ENCODE data around the gene SPSB2. TPM values are rescaled to one million over a fixed set of nuclear protein-coding genes. Genes with fewer than 3 reads are reported as not detected.
A peak's percentile ranks its signal among the peaks of the same experiment; 100 is the strongest.

The SPSB2 gene
- total RNA-seq, 2 donors from 2014 or later: 34.6 to 36.5 TPM

- no peak for TF ChIP-seq CTCF (conservative IDR thresholded peaks at IDR 0.05)
- peaks cover 6% of the 10 kb centered on the region for H3K36me3 ChIP-seq (ENCODE audit: control insufficient read depth, insufficient read depth, low read length)
- Mint-ChIP-seq H3K4me1 (peaks cover 42% of the 10 kb centered on the region), H3K4me3 (no peak overlapping the region), H3K9me3 (no peaks in the 10 kb centered on the region), H3K36me3 (ENCODE audit: low read depth) (peaks cover 33% of the 10 kb centered on the region), H3K27me3 (ENCODE audit: insufficient read depth) (peaks cover 44% of the 10 kb centered on the region), H3K27ac (no peak overlapping the region)
- H3K9me3 ChIP-seq (ENCODE audit: control insufficient read depth, low read length): no peaks in the 10 kb centered on the region
- 91 to 93% methylated on average over 7 to 11 of the region's 11 CpGs for WGBS, 2 experiments (ENCODE audit: insufficient coverage in 1 of 2, insufficient read length in 1 of 2)
- H3K4me3 ChIP-seq (ENCODE audit: low read length): peak overlapping the region; percentile 66
- no peaks in the 10 kb centered on the region for H3K4me1 ChIP-seq (ENCODE audit: control insufficient read depth, insufficient read depth, low read length)
- H3K9ac ChIP-seq (ENCODE audit: extremely low read depth, low read length, poor library complexity, severe bottlenecking): no peak overlapping the region
- DNase-seq: no peak
- H3K27me3 ChIP-seq (ENCODE audit: control insufficient read depth, insufficient read depth, low read length, poor library complexity, severe bottlenecking): peaks cover 12% of the 10 kb centered on the region
- H3K27ac ChIP-seq (ENCODE audit: low read depth, low read length): no peak overlapping the region
Measured at GRCh38 chr12:6916426-6917200, 43.5 kb upstream of the SPSB2 start.

- Histone ChIP-seq H3K9ac (ENCODE audit: extremely low read depth, low read length, poor library complexity, severe bottlenecking) (no peak overlapping the region), H3K4me1 (ENCODE audit: control insufficient read depth, insufficient read depth, low read length) (no peaks in the 10 kb centered on the region), H3K9me3 (ENCODE audit: control insufficient read depth, low read length) (no peaks in the 10 kb centered on the region), H3K27me3 (ENCODE audit: control insufficient read depth, insufficient read depth, low read length, poor library complexity, severe bottlenecking) (peaks cover 19% of the 10 kb centered on the region), H3K27ac (ENCODE audit: low read depth, low read length) (no peak overlapping the region), H3K36me3 (ENCODE audit: control insufficient read depth, insufficient read depth, low read length) (peaks cover 6% of the 10 kb centered on the region), H3K4me3 (ENCODE audit: low read length) (peak overlapping the region; percentile 66)
- DNase-seq: no peak
- TF ChIP-seq CTCF (conservative IDR thresholded peaks at IDR 0.05): no peak
- peak overlapping the region; percentile 77 for H3K4me3 Mint-ChIP-seq
- H3K9me3 Mint-ChIP-seq: no peaks in the 10 kb centered on the region
- 79 to 91% methylated on average over 6 to 14 of the region's 14 CpGs for WGBS, 2 experiments (ENCODE audit: insufficient coverage in 1 of 2, insufficient read length in 1 of 2)
- H3K27ac Mint-ChIP-seq: no peak overlapping the region
- peaks cover 52% of the 10 kb centered on the region for H3K27me3 Mint-ChIP-seq (ENCODE audit: insufficient read depth)
- H3K4me1 Mint-ChIP-seq: peaks cover 42% of the 10 kb centered on the region
- H3K36me3 Mint-ChIP-seq (ENCODE audit: low read depth): peaks cover 31% of the 10 kb centered on the region
Measured at GRCh38 chr12:6915789-6916285, 42.7 kb upstream of the SPSB2 start.

- H3K36me3 Mint-ChIP-seq (ENCODE audit: low read depth): peaks cover 31% of the 10 kb centered on the region
- Histone ChIP-seq H3K9me3 (ENCODE audit: control insufficient read depth, low read length) (no peaks in the 10 kb centered on the region), H3K9ac (ENCODE audit: extremely low read depth, low read length, poor library complexity, severe bottlenecking) (peak overlapping the region; percentile 44), H3K36me3 (ENCODE audit: control insufficient read depth, insufficient read depth, low read length) (peaks cover 6% of the 10 kb centered on the region), H3K27me3 (ENCODE audit: control insufficient read depth, insufficient read depth, low read length, poor library complexity, severe bottlenecking) (peaks cover 19% of the 10 kb centered on the region), H3K4me3 (ENCODE audit: low read length) (peak overlapping the region; percentile 84), H3K4me1 (ENCODE audit: control insufficient read depth, insufficient read depth, low read length) (no peaks in the 10 kb centered on the region), H3K27ac (ENCODE audit: low read depth, low read length) (no peak overlapping the region)
- H3K4me1 Mint-ChIP-seq: peaks cover 42% of the 10 kb centered on the region
- H3K9me3 Mint-ChIP-seq: no peaks in the 10 kb centered on the region
- peak; percentile 91 for DNase-seq
- H3K4me3 Mint-ChIP-seq: peak overlapping the region; percentile 77
- peaks cover 56% of the 10 kb centered on the region for H3K27me3 Mint-ChIP-seq (ENCODE audit: insufficient read depth)
- WGBS, 2 experiments (ENCODE audit: insufficient coverage in 1 of 2, insufficient read length in 1 of 2): 9 to 15% methylated on average over 7 to 24 of the region's 29 CpGs
- peak; percentile 36 for TF ChIP-seq CTCF (conservative IDR thresholded peaks at IDR 0.05)
- peak overlapping the region; percentile 41 for H3K27ac Mint-ChIP-seq
Measured at GRCh38 chr12:6914947-6915788, 42.1 kb upstream of the SPSB2 start.

Data from endodermal cell (in vitro differentiated cells).